SK-N-SH treated with all-trans-retinoic acid at 6 μM for 48 hours (cell line): Measurements from ENCODE around the gene MTO1.
"Not testable (repeated sequence)": the region's sequence is repeated elsewhere in the genome, so short reads cannot be mapped to it uniquely, and the experiment has no call there.

ENCODE experiments used
- ATAC-seq: fragments of 200-7000 bp; cut with Tn5 transposase; 3 replicates; pipeline ENCODE4 v1.9.1; 2020; ENCODE audit warnings: mild to moderate bottlenecking, moderate library complexity
- BACH2 ChIP-seq: fragments of 250-450 bp; sonication (Bioruptor Pico); IDR thresholded peaks from 2 replicates; pipeline ENCODE4 v1.9.0; 2021; ENCODE audit warnings: mild to moderate bottlenecking, borderline replicate concordance
- CSDC2 ChIP-seq: fragments of 250-450 bp; sonication (Bioruptor Pico); IDR thresholded peaks from 2 replicates; pipeline ENCODE4 v1.5.0; 2020; ENCODE audit warnings: mild to moderate bottlenecking, moderate library complexity
- CSRNP3 ChIP-seq: fragments of 250-450 bp; sonication (Bioruptor Pico); IDR thresholded peaks from 2 replicates; pipeline ENCODE4 v1.5.1; 2021; ENCODE audit warnings: mild to moderate bottlenecking, moderate library complexity
- ISL1 ChIP-seq: fragments of 250-450 bp; sonication (Bioruptor Pico); IDR thresholded peaks from 2 replicates; pipeline ENCODE4 v2.1.2; 2022; ENCODE audit warnings: mild to moderate bottlenecking, moderate library complexity
- PATZ1 ChIP-seq: fragments of 250-450 bp; sonication (Bioruptor Pico); IDR thresholded peaks from 2 replicates; pipeline ENCODE4 v1.8.0; 2020; ENCODE audit warnings: mild to moderate bottlenecking, moderate library complexity, borderline replicate concordance
- POU6F1 ChIP-seq: fragments of 250-450 bp; sonication (Bioruptor Pico); IDR thresholded peaks from 2 replicates; pipeline ENCODE4 v1.8.0; 2021; ENCODE audit warnings: low read depth, mild to moderate bottlenecking, moderate library complexity, borderline replicate concordance
- SNAI2 ChIP-seq: fragments of 250-450 bp; sonication (Bioruptor Pico); IDR thresholded peaks from 2 replicates; pipeline ENCODE4 v1.5.0; 2020; ENCODE audit warnings: mild to moderate bottlenecking, moderate library complexity
- TOX ChIP-seq: fragments of 250-450 bp; sonication (Bioruptor Pico); IDR thresholded peaks from 2 replicates; pipeline ENCODE4 v1.8.0; 2021; ENCODE audit warnings: mild to moderate bottlenecking, moderate library complexity, borderline replicate concordance
- TSHZ2 ChIP-seq: fragments of 250-450 bp; sonication (Bioruptor Pico); IDR thresholded peaks from 2 replicates; pipeline ENCODE4 v1.5.0; 2020; ENCODE audit warnings: mild to moderate bottlenecking, moderate library complexity
- ZC3H10 ChIP-seq: fragments of 250-450 bp; sonication (Bioruptor Pico); IDR thresholded peaks from 2 replicates; pipeline ENCODE4 v1.5.1; 2021; ENCODE audit warnings: mild to moderate bottlenecking, moderate library complexity
- ZFP3 ChIP-seq: fragments of 250-450 bp; sonication (Bioruptor Pico); IDR thresholded peaks from 2 replicates; pipeline ENCODE4 v1.5.0; 2020; ENCODE audit warnings: mild to moderate bottlenecking, moderate library complexity
- ZNF70 ChIP-seq: fragments of 450-650 bp; formaldehyde crosslinking; IDR thresholded peaks from 2 replicates; pipeline ENCODE4 v1.5.0; 2020; ENCODE audit warnings: mild to moderate bottlenecking, moderate library complexity
- ZNF8 ChIP-seq: fragments of 450-650 bp; formaldehyde crosslinking; IDR thresholded peaks from 2 replicates; pipeline ENCODE4 v1.5.0; 2020; ENCODE audit warnings: mild to moderate bottlenecking, moderate library complexity

MTO1 gene

GRCh38 chr6:73452107-73452461 lies 9.5 kb upstream of the MTO1 start, which contains the start of gene CGAS (continued):
- TF ChIP-seq POU6F1 (CRISPR knock-in tag) = no peak
- TF ChIP-seq TSHZ2 = no peak

- no peak for TF ChIP-seq ZC3H10 (CRISPR knock-in tag)
- no peak for TF ChIP-seq TSHZ2
- no peak for TF ChIP-seq CSRNP3 (CRISPR knock-in tag)
- no peak for TF ChIP-seq BACH2 (CRISPR knock-in tag)
- TF ChIP-seq, all 23 proteins: peak for 0
- no peak for ATAC-seq
Measured at GRCh38 chr6:73455865-73456629, 5.5 kb upstream of the MTO1 start.

GRCh38 chr6:73459474-73459873 lies 2.1 kb upstream of the MTO1 start:
- not testable (repeated sequence) for ATAC-seq

GRCh38 chr6:73460056-73460455 lies 1.5 kb upstream of the MTO1 start:
- no peak for ATAC-seq
- TF ChIP-seq ZNF8 (CRISPR knock-in tag) (no peak), TSHZ2 (no peak), CSDC2 (CRISPR knock-in tag) (no peak), CSRNP3 (CRISPR knock-in tag) (no peak)
- TF ChIP-seq, all 23 proteins: peak for 0

GRCh38 chr6:73471686-73472290 lies 10.3 kb downstream of the MTO1 start:
- no peak for ATAC-seq
- no peak for TF ChIP-seq POU6F1 (CRISPR knock-in tag)
- TF ChIP-seq ISL1 (CRISPR knock-in tag) = no peak
- no peak for TF ChIP-seq SNAI2 (CRISPR knock-in tag)
- TF ChIP-seq ZNF70 (CRISPR knock-in tag) = no peak
- TF ChIP-seq ZFP3 (CRISPR knock-in tag) = no peak
- TF ChIP-seq TOX = no peak
- TF ChIP-seq PATZ1 (CRISPR knock-in tag) = no peak
- no peak for TF ChIP-seq ZC3H10 (CRISPR knock-in tag)
- no peak for TF ChIP-seq BACH2 (CRISPR knock-in tag)
- no peak for TF ChIP-seq CSDC2 (CRISPR knock-in tag)
